ENCODE data around the gene MYDGF.

GRCh38 chr19:4662020-4662695, 8.0 kb downstream of the MYDGF start:
- no peak for TF ChIP-seq HDAC2 (IDR thresholded peaks at IDR 0.05)
- no peak for TF ChIP-seq DPF2 (IDR thresholded peaks at IDR 0.05)
- TF ChIP-seq, protein P1, sequence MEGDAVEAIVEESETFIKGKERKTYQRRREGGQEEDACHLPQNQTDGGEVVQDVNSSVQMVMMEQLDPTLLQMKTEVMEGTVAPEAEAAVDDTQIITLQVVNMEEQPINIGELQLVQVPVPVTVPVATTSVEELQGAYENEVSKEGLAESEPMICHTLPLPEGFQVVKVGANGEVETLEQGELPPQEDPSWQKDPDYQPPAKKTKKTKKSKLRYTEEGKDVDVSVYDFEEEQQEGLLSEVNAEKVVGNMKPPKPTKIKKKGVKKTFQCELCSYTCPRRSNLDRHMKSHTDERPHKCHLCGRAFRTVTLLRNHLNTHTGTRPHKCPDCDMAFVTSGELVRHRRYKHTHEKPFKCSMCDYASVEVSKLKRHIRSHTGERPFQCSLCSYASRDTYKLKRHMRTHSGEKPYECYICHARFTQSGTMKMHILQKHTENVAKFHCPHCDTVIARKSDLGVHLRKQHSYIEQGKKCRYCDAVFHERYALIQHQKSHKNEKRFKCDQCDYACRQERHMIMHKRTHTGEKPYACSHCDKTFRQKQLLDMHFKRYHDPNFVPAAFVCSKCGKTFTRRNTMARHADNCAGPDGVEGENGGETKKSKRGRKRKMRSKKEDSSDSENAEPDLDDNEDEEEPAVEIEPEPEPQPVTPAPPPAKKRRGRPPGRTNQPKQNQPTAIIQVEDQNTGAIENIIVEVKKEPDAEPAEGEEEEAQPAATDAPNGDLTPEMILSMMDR (IDR thresholded peaks at IDR 0.05 in 2 of 3, conservative IDR thresholded peaks at IDR 0.05 in 1 of 3; ENCODE audit: insufficient read depth in 2 of 3, low read depth in 1 of 3, low read length in 3 of 3) = no peak
- TF ChIP-seq REST (IDR thresholded peaks at IDR 0.05; ENCODE audit: borderline replicate concordance) = no peak
- TF ChIP-seq REST (CRISPR knock-in tag; IDR thresholded peaks at IDR 0.05; ENCODE audit: low read depth) = no peak
- no peak for TF ChIP-seq SMARCA5 (IDR thresholded peaks at IDR 0.05)
- no peak for TF ChIP-seq ZEB2 (IDR thresholded peaks at IDR 0.05)
- TF ChIP-seq FOXA1 (IDR thresholded peaks at IDR 0.05; ENCODE audit: borderline replicate concordance) = no peak
- no peak for TF ChIP-seq ZNF133 (CRISPR knock-in tag; IDR thresholded peaks at IDR 0.05)
- no peak for TF ChIP-seq EP300 (IDR thresholded peaks at IDR 0.05; ENCODE audit: low read length)
- no peak for TF ChIP-seq KDM1A (IDR thresholded peaks at IDR 0.05)
- no peak for TF ChIP-seq YY1 (IDR thresholded peaks at IDR 0.05; ENCODE audit: borderline replicate concordance in 1 of 3, control insufficient read depth in 1 of 3, extremely low read depth in 1 of 3, insufficient read depth in 3 of 3, insufficient read length in 1 of 3, insufficient replicate concordance in 2 of 3, low read depth in 1 of 3, low read length in 2 of 3)
- TF ChIP-seq RNF219 (CRISPR knock-in tag; IDR thresholded peaks at IDR 0.05) = no peak
- no peak for TF ChIP-seq CREM (IDR thresholded peaks at IDR 0.05; ENCODE audit: low read depth)

Measured in K562 (cell line).